Activated CD4-positive, alpha-beta memory T cell treated with anti-CD3 and anti-CD28 coated beads for 36 hours (primary cell): ENCODE measurements around the gene NAA50. TPM values are rescaled to one million over a fixed set of nuclear protein-coding genes. Genes with fewer than 3 reads are reported as not detected.
A peak's percentile ranks its signal among the peaks of the same experiment; 100 is the strongest.

ENCODE experiments used
- CTCF ChIA-PET: fragments of 350-600 bp; sonication (Branson Sonifier 250); formaldehyde crosslinking; loops from one replicate; lab custom pipeline; 2021; ENCODE audit warnings: antibody characterized with exemption, inconsistent platforms; lab: Charles Lee
- POLR2A ChIA-PET: fragments of 350-600 bp; sonication (Branson Sonifier 250); formaldehyde crosslinking; loops from one replicate; lab custom pipeline; 2021; ENCODE audit warnings: antibody characterized with exemption; lab: Charles Lee
- DNase-seq: peaks from one replicate; pipeline ENCODE4 v3.0.0-alpha.2; 2020
- H3K27ac Mint-ChIP-seq: one replicate; pipeline ENCODE4 v1.8.0; 2021; ENCODE audit warnings: mixed read lengths
- H3K27me3 Mint-ChIP-seq: one replicate; pipeline ENCODE4 v1.8.0; 2021; ENCODE audit warnings: mixed read lengths
- H3K36me3 Mint-ChIP-seq: one replicate; pipeline ENCODE4 v1.8.0; 2021; ENCODE audit warnings: mixed read lengths
- H3K4me1 Mint-ChIP-seq: one replicate; pipeline ENCODE4 v1.8.0; 2021; ENCODE audit warnings: low read depth, mixed read lengths
- H3K4me3 Mint-ChIP-seq: one replicate; pipeline ENCODE4 v1.8.0; 2021; ENCODE audit warnings: mild to moderate bottlenecking, mixed read lengths
- H3K9me3 Mint-ChIP-seq: one replicate; pipeline ENCODE4 v1.8.0; 2021; ENCODE audit warnings: mixed read lengths
- intact Hi-C: fragments of 100-400 bp; cut with micrococcal nuclease; formaldehyde crosslinking; loops from one replicate; pipeline ENCODE4 v1.15.1; 2023
- total RNA-seq, 2 experiments: library from RNA; stranded (reverse); gene quantifications; one replicate each; pipeline ENCODE4 v1.2.3, GENCODE V29; 2021

Gene NAA50
- total RNA-seq, 2 experiments from 2014 or later, result 112 to 113 TPM

GRCh38 chr3:113758389-113759024 lies 12.5 kb upstream of the NAA50 start:
- ChIA-PET POLR2A (interaction anchor here (0.5 to 1.1 kb wide), 2 partner anchors 13 to 244 kb away, joined by 3 read pairs; partner anchors contain the start of genes NAA50 and SPICE1), CTCF (interaction anchor here (0.6 to 3.7 kb wide), 3 partner anchors 13 to 22 kb away, joined by 3 to 12 read pairs (median 4); no protein-coding TSS in a partner anchor)
- Mint-ChIP-seq H3K36me3 (peaks cover 5% of the 10 kb centered on the region), H3K9me3 (peaks cover 4% of the 10 kb centered on the region), H3K4me1 (peaks cover 8% of the 10 kb centered on the region), H3K4me3 (no peak overlapping the region), H3K27ac (no peak overlapping the region), H3K27me3 (no peaks in the 10 kb centered on the region)
- intact Hi-C loops, result no loop called here
- DNase-seq, result no peak

GRCh38 chr3:113754494-113755159 lies 8.6 kb upstream of the NAA50 start:
- no peak overlapping the region for H3K4me3 Mint-ChIP-seq
- ChIA-PET POLR2A (no interaction called here), CTCF (interaction anchor here (0.7 kb wide), 1 partner anchor 9 kb away, joined by 3 read pairs; no protein-coding TSS in a partner anchor)
- no peak overlapping the region for H3K27ac Mint-ChIP-seq
- DNase-seq, result no peak
- H3K27me3 Mint-ChIP-seq, result no peaks in the 10 kb centered on the region
- H3K36me3 Mint-ChIP-seq, result peaks cover 5% of the 10 kb centered on the region
- H3K4me1 Mint-ChIP-seq, result peaks cover 12% of the 10 kb centered on the region
- intact Hi-C loops, result no loop called here
- H3K9me3 Mint-ChIP-seq, result peaks cover 4% of the 10 kb centered on the region

- ChIA-PET CTCF (interaction anchor here (0.7 kb wide), 1 partner anchor 8 kb away, joined by 3 read pairs; no protein-coding TSS in a partner anchor), POLR2A (no interaction called here)
Measured at GRCh38 chr3:113753376-113753985, 7.4 kb upstream of the NAA50 start.

GRCh38 chr3:113751141-113751540 lies 5.1 kb upstream of the NAA50 start:
- H3K4me3 Mint-ChIP-seq, result no peak overlapping the region
- ChIA-PET CTCF (interaction anchor here (1.0 to 3.8 kb wide), 2 partner anchors 15 to 92 kb away, joined by 3 to 20 read pairs; no protein-coding TSS in a partner anchor), POLR2A (no interaction called here)
- DNase-seq, result no peak
- H3K27me3 Mint-ChIP-seq, result no peaks in the 10 kb centered on the region
- H3K4me1 Mint-ChIP-seq, result peaks cover 27% of the 10 kb centered on the region
- intact Hi-C loops, result no loop called here
- H3K27ac Mint-ChIP-seq, result no peak overlapping the region
- H3K36me3 Mint-ChIP-seq, result peaks cover 5% of the 10 kb centered on the region
- H3K9me3 Mint-ChIP-seq, result no peaks in the 10 kb centered on the region

More at GRCh38 chr3:113753376-113753985, 7.4 kb upstream of the NAA50 start:
- intact Hi-C loops, result no loop called here
- peaks cover 19% of the 10 kb centered on the region for H3K4me1 Mint-ChIP-seq
- H3K27me3 Mint-ChIP-seq, result no peaks in the 10 kb centered on the region
- H3K27ac Mint-ChIP-seq, result no peak overlapping the region
- no peak overlapping the region for H3K4me3 Mint-ChIP-seq
- no peak for DNase-seq
- H3K9me3 Mint-ChIP-seq, result peaks cover 3% of the 10 kb centered on the region
- peaks cover 3% of the 10 kb centered on the region for H3K36me3 Mint-ChIP-seq

- DNase-seq, result peak; percentile 75
- Mint-ChIP-seq H3K27ac (peak overlapping the region; percentile 100), H3K36me3 (peaks cover 18% of the 10 kb centered on the region), H3K9me3 (no peaks in the 10 kb centered on the region), H3K4me3 (peak overlapping the region; percentile 91), H3K4me1 (peaks cover 48% of the 10 kb centered on the region), H3K27me3 (no peaks in the 10 kb centered on the region)
- intact Hi-C loops, result loop anchor here (1.0 to 10.0 kb wide), 8 partner anchors 22 to 1605 kb away; partner anchors contain the start of gene GRAMD1C
- ChIA-PET POLR2A (interaction anchor here (1.0 to 3.2 kb wide), 5 partner anchors 50 to 475 kb away, joined by 3 to 13 read pairs (median 3); partner anchors contain the start of genes CCDC191, QTRT2 and SPICE1), CTCF (interaction anchor here (0.9 to 3.8 kb wide), 5 partner anchors 9 to 671 kb away, joined by 3 to 45 read pairs (median 4); no protein-coding TSS in a partner anchor)
Measured at GRCh38 chr3:113747283-113748046, 1.4 kb upstream of the NAA50 start.

- POLR2A ChIA-PET, result interaction anchor here (1.0 to 3.2 kb wide), 8 partner anchors 12 to 727 kb away, joined by 3 to 13 read pairs (median 3); partner anchors contain the start of genes CCDC191, QTRT2 and SPICE1
- Mint-ChIP-seq H3K27ac (peak within 1 kb of the TSS; percentile 100), H3K4me1 (peaks cover 55% of the 10 kb centered on the region), H3K4me3 (peak within 1 kb of the TSS; percentile 91), H3K9me3 (no peaks in the 10 kb centered on the region), H3K27me3 (no peaks in the 10 kb centered on the region), H3K36me3 (peaks cover 18% of the 10 kb centered on the region)
- CTCF ChIA-PET, result interaction anchor here (0.6 to 3.3 kb wide), 9 partner anchors 9 to 672 kb away, joined by 3 to 45 read pairs (median 3); partner anchors contain the start of gene GRAMD1C
- intact Hi-C loops, result loop anchor here (1.0 to 10.0 kb wide), 14 partner anchors 23 to 1604 kb away; partner anchors contain the start of genes CCDC191, GRAMD1C, QTRT2 and SIDT1
- DNase-seq, result peak; percentile 92
Measured at GRCh38 chr3:113746548-113747282, 666 bp upstream of the NAA50 start, which contains the start of gene ATP6V1A. ATP6V1A (plus strand) TSS chr3:113747035; CDS start chr3:113778754, 31,719 bp downstream.

- Mint-ChIP-seq H3K4me1 (peaks cover 64% of the 10 kb centered on the region), H3K9me3 (no peaks in the 10 kb centered on the region), H3K27me3 (no peaks in the 10 kb centered on the region), H3K27ac (peak overlapping the region; percentile 100), H3K4me3 (peak overlapping the region; percentile 91), H3K36me3 (peaks cover 18% of the 10 kb centered on the region)
- POLR2A ChIA-PET, result interaction anchor here (0.5 to 3.2 kb wide), 9 partner anchors 10 to 726 kb away, joined by 3 to 13 read pairs (median 4); partner anchors contain the start of genes SPICE1 and USF3
- intact Hi-C loops, result loop anchor here (1.0 to 10.0 kb wide), 9 partner anchors 9 to 1603 kb away; partner anchors contain the start of genes SLC35A5 and SPICE1
- peak; percentile 89 for DNase-seq
- CTCF ChIA-PET, result interaction anchor here (0.7 to 3.3 kb wide), 27 partner anchors 9 to 673 kb away, joined by 3 to 45 read pairs (median 4); partner anchors contain the start of gene USF3
Measured at GRCh38 chr3:113744941-113745755, 901 bp downstream of the NAA50 start.

GRCh38 chr3:113743006-113743630 lies 2.9 kb downstream of the NAA50 start:
- CTCF ChIA-PET, result no interaction called here
- Mint-ChIP-seq H3K4me1 (peaks cover 53% of the 10 kb centered on the region), H3K27ac (no peak overlapping the region), H3K36me3 (peaks cover 18% of the 10 kb centered on the region), H3K9me3 (no peaks in the 10 kb centered on the region), H3K4me3 (peak overlapping the region; percentile 91), H3K27me3 (no peaks in the 10 kb centered on the region)
- no peak for DNase-seq
- intact Hi-C loops, result loop anchor here (10.0 kb wide), 1 partner anchor 672 kb away; no protein-coding TSS in a partner anchor
- POLR2A ChIA-PET, result no interaction called here

- ChIA-PET POLR2A (interaction anchor here (1.4 kb wide), 1 partner anchor 9 kb away, joined by 3 read pairs; no protein-coding TSS in a partner anchor), CTCF (interaction anchor here (0.8 to 2.9 kb wide), 4 partner anchors 14 to 172 kb away, joined by 3 to 7 read pairs (median 4); no protein-coding TSS in a partner anchor)
- intact Hi-C loops, result loop anchor here (10.0 kb wide), 1 partner anchor 673 kb away; no protein-coding TSS in a partner anchor
- H3K4me3 Mint-ChIP-seq, result no peak overlapping the region
- no peak overlapping the region for H3K27ac Mint-ChIP-seq
- H3K36me3 Mint-ChIP-seq, result peaks cover 18% of the 10 kb centered on the region
- peaks cover 60% of the 10 kb centered on the region for H3K4me1 Mint-ChIP-seq
- H3K27me3 Mint-ChIP-seq, result no peaks in the 10 kb centered on the region
- no peak for DNase-seq
- H3K9me3 Mint-ChIP-seq, result no peaks in the 10 kb centered on the region
Measured at GRCh38 chr3:113741620-113742019, 4.4 kb downstream of the NAA50 start.
